Common myeloid progenitor, CD34-positive (primary cell): ENCODE results near the gene HDLBP.

Source experiments
- CTCF ChIA-PET: fragments of 350-600 bp; sonication (Branson Sonifier 250); formaldehyde crosslinking; loops from one replicate; lab custom pipeline; 2021; ENCODE audit warnings: antibody characterized with exemption; lab: Charles Lee
- POLR2A ChIA-PET: fragments of 350-600 bp; sonication (Branson Sonifier 250); formaldehyde crosslinking; loops from one replicate; lab custom pipeline; 2021; ENCODE audit warnings: antibody characterized with exemption; lab: Charles Lee
- DNase-seq, 3 donors: peaks; one replicate each; pipeline versions ENCODE4 v3.0.0 to v3.0.0-alpha.2; 2013
- H3K27ac ChIP-seq, 2 experiments: 1 replicate in 1 of 2; 2 replicates in 1 of 2; pipeline ENCODE4 v1.7.0; 2013; ENCODE audit warnings: inconsistent platforms in 2 of 2, low read length in 2 of 2, mild to moderate bottlenecking in 2 of 2, low read depth in 1 of 2, moderate library complexity in 1 of 2; ENCODE audit not compliant: severe bottlenecking in 2 of 2, insufficient read depth in 1 of 2, poor library complexity in 1 of 2
- H3K27me3 ChIP-seq, 5 experiments: replicated peaks in 2 of 5; 1 replicate in 3 of 5; 2 replicates in 2 of 5; pipeline versions ENCODE4 v1.6.1 to v1.7.0; 2013; ENCODE audit warnings: low read length in 4 of 5, mild to moderate bottlenecking in 2 of 5, moderate library complexity in 2 of 5, inconsistent platforms in 1 of 5; ENCODE audit not compliant: insufficient read depth in 5 of 5, control insufficient read depth in 4 of 5
- H3K36me3 ChIP-seq, 4 experiments: 1 replicate in 2 of 4; 2 replicates in 2 of 4; pipeline versions ENCODE4 v1.6.1 to v1.7.0; 2013; ENCODE audit warnings: low read length in 3 of 4, control low read depth in 1 of 4, mild to moderate bottlenecking in 1 of 4; ENCODE audit not compliant: control insufficient read depth in 4 of 4, insufficient read depth in 4 of 4
- H3K4me1 ChIP-seq, 4 experiments: 1 replicate in 3 of 4; 2 replicates in 1 of 4; pipeline versions ENCODE4 v1.6.1 to v1.7.1; 2013; ENCODE audit warnings: low read length in 3 of 4, mild to moderate bottlenecking in 3 of 4, control low read depth in 1 of 4, inconsistent platforms in 1 of 4, moderate library complexity in 1 of 4; ENCODE audit not compliant: control insufficient read depth in 4 of 4, insufficient read depth in 4 of 4; ENCODE audit errors: control extremely low read depth in 1 of 4
- H3K4me3 ChIP-seq, 7 experiments: 1 replicate in 4 of 7; 2 replicates in 3 of 7; pipeline versions ENCODE4 v1.5.1 to v1.7.0; 2013; ENCODE audit warnings: mild to moderate bottlenecking in 7 of 7, low read length in 6 of 7, moderate library complexity in 6 of 7, inconsistent platforms in 2 of 7, low read depth in 2 of 7, control low read depth in 1 of 7; ENCODE audit not compliant: insufficient read depth in 4 of 7, control insufficient read depth in 1 of 7; ENCODE audit errors: extremely low read depth in 1 of 7
- H3K9me3 ChIP-seq, 5 experiments: 1 replicate in 4 of 5; 2 replicates in 1 of 5; pipeline versions ENCODE4 v1.6.1 to v1.7.1; 2013; ENCODE audit warnings: low read length in 4 of 5, mild to moderate bottlenecking in 2 of 5, inconsistent platforms in 1 of 5, low read depth in 1 of 5, moderate library complexity in 1 of 5; ENCODE audit not compliant: control insufficient read depth in 4 of 5, insufficient read depth in 2 of 5; ENCODE audit errors: control extremely low read depth in 1 of 5
- WGBS: methylation state at CpG from one replicate; pipeline ENCODE4 v1.1.5; 2013; ENCODE audit not compliant: insufficient coverage; 5-methylcytosine and 5-hydroxymethylcytosine counted together

The HDLBP gene

GRCh38 chr2:241228081-241228859 is 87.2 kb downstream of the HDLBP start:
- Histone ChIP-seq H3K4me1 (peaks cover 0 to 5% (median 0%) of the 10 kb centered on the region in 4 experiments), H3K27me3 (no peaks in the 10 kb centered on the region), H3K27ac (no peak overlapping the region), H3K36me3 (peaks cover 7 to 71% (median 60%) of the 10 kb centered on the region in 4 experiments), H3K9me3 (no peaks in the 10 kb centered on the region), H3K4me3 (no peak overlapping the region)
- 98% methylated on average over 12 of the region's 26 CpGs for WGBS
- POLR2A ChIA-PET, result no interaction called here
- DNase-seq, result no peak
- CTCF ChIA-PET, result interaction anchor here (1.1 kb wide), 1 partner anchor 9 kb away, joined by 4 read pairs; no protein-coding TSS in a partner anchor

- 100% methylated on average over 5 of the region's 8 CpGs for WGBS
- Histone ChIP-seq H3K27me3 (no peaks in the 10 kb centered on the region), H3K4me3 (no peak overlapping the region), H3K4me1 (peaks cover 0 to 8% (median 0%) of the 10 kb centered on the region in 4 experiments), H3K27ac (no peak overlapping the region), H3K36me3 (peaks cover 7 to 65% (median 54%) of the 10 kb centered on the region in 4 experiments), H3K9me3 (no peaks in the 10 kb centered on the region)
- no peak for DNase-seq
- CTCF ChIA-PET, result interaction anchor here (1.1 kb wide), 1 partner anchor 9 kb away, joined by 4 read pairs; no protein-coding TSS in a partner anchor
- POLR2A ChIA-PET, result no interaction called here
Observed at GRCh38 chr2:241227594-241227993, 87.9 kb downstream of the HDLBP start.

GRCh38 chr2:241226723-241227572 is 88.5 kb downstream of the HDLBP start:
- no peak for DNase-seq
- H3K27ac ChIP-seq, result no peak overlapping the region
- H3K9me3 ChIP-seq, result no peaks in the 10 kb centered on the region
- CTCF ChIA-PET, result no interaction called here
- H3K36me3 ChIP-seq, result peaks cover 7 to 62% (median 50%) of the 10 kb centered on the region in 4 experiments
- H3K4me1 ChIP-seq, result peaks cover 0 to 8% (median 0%) of the 10 kb centered on the region in 4 experiments
- POLR2A ChIA-PET, result no interaction called here
- H3K4me3 ChIP-seq, result no peak overlapping the region
- WGBS, result 95% methylated on average over 12 of the region's 19 CpGs
- no peaks in the 10 kb centered on the region for H3K27me3 ChIP-seq

GRCh38 chr2:241225983-241226382 is 89.5 kb downstream of the HDLBP start:
- Histone ChIP-seq H3K36me3 (peaks cover 3 to 55% (median 46%) of the 10 kb centered on the region in 4 experiments), H3K4me3 (no peak overlapping the region), H3K27me3 (no peaks in the 10 kb centered on the region), H3K9me3 (no peaks in the 10 kb centered on the region), H3K4me1 (peaks cover 0 to 8% (median 0%) of the 10 kb centered on the region in 4 experiments), H3K27ac (no peak overlapping the region)
- ChIA-PET CTCF (no interaction called here), POLR2A (no interaction called here)
- no peak for DNase-seq
- 93% methylated on average over 14 of the region's 16 CpGs for WGBS

GRCh38 chr2:241225545-241225944 is 89.9 kb downstream of the HDLBP start:
- no peaks in the 10 kb centered on the region for H3K9me3 ChIP-seq
- no peak for DNase-seq
- POLR2A ChIA-PET, result no interaction called here
- H3K4me3 ChIP-seq, result no peak overlapping the region
- peaks cover 0 to 8% (median 0%) of the 10 kb centered on the region in 4 experiments for H3K4me1 ChIP-seq
- H3K27me3 ChIP-seq, result no peaks in the 10 kb centered on the region
- H3K36me3 ChIP-seq, result peaks cover 3 to 50% (median 42%) of the 10 kb centered on the region in 4 experiments
- H3K27ac ChIP-seq, result no peak overlapping the region
- 94% methylated on average over 16 of the region's 16 CpGs for WGBS
- CTCF ChIA-PET, result no interaction called here

- Histone ChIP-seq H3K4me1 (peaks cover 0 to 8% (median 0%) of the 10 kb centered on the region in 4 experiments), H3K9me3 (no peaks in the 10 kb centered on the region), H3K4me3 (no peak overlapping the region), H3K27me3 (no peaks in the 10 kb centered on the region), H3K36me3 (peaks cover 3 to 44% (median 36%) of the 10 kb centered on the region in 4 experiments), H3K27ac (no peak overlapping the region)
- POLR2A ChIA-PET, result no interaction called here
- CTCF ChIA-PET, result no interaction called here
- DNase-seq, result no peak
- WGBS, result 98% methylated on average over 6 of the region's 8 CpGs
Observed at GRCh38 chr2:241224851-241225438, 90.5 kb downstream of the HDLBP start.
